Endothelial cell of umbilical vein (primary cell): ENCODE data around the gene KIAA1217. TPM values are rescaled to one million over a fixed set of nuclear protein-coding genes. Genes with fewer than 3 reads are reported as not detected.

Source experiments
- BruUV-seq: library from RNA; stranded (reverse); fragments of 400-500 nt; replicated peaks from 2 replicates; lab custom pipeline; 2021; lab: Mats Ljungman, UMichigan
- CTCF ChIA-PET: fragments of 300-600, 350-600 bp; sonication (Branson Sonifier 250); formaldehyde crosslinking; loops from one replicate; lab custom pipeline; 2021; ENCODE audit warnings: antibody characterized with exemption, inconsistent platforms; lab: Charles Lee
- POLR2A ChIA-PET: fragments of 300-600, 350-600 bp; sonication (Branson Sonifier 250); formaldehyde crosslinking; loops from one replicate; lab custom pipeline; 2021; ENCODE audit warnings: antibody characterized with exemption, inconsistent platforms; lab: Charles Lee
- DNase-seq: peaks from one replicate; pipeline ENCODE4 v3.0.0-alpha.2; 2011; ENCODE audit warnings: low read depth, low spot score
- FAIRE-seq: peaks from 2 replicates; lab custom pipeline; 2011; peaks lifted over from hg19 to GRCh38; lab: Jason Lieb, UNC
- H2AFZ ChIP-seq: 2 replicates; pipeline ENCODE4 v1.6.0; 2012; ENCODE audit warnings: low read depth, low read length, control low read depth, inconsistent platforms
- H3K27ac ChIP-seq: 2 replicates; pipeline ENCODE4 v1.5.1; 2011; ENCODE audit warnings: low read depth, mild to moderate bottlenecking, control low read depth, low read length, moderate library complexity; ENCODE audit not compliant: insufficient read depth
- H3K27me3 ChIP-seq, 2 experiments: 2 replicates each; pipeline versions ENCODE4 v1.6.0 to v1.6.1; 2011; ENCODE audit warnings: low read length in 2 of 2, mixed read lengths in 1 of 2; ENCODE audit not compliant: control insufficient read depth in 2 of 2, insufficient read depth in 2 of 2
- H3K36me3 ChIP-seq, 2 experiments: 2 replicates in 1 of 2; 3 replicates in 1 of 2; pipeline ENCODE4 v1.5.1; 2011; ENCODE audit warnings: low read length in 2 of 2, mild to moderate bottlenecking in 1 of 2, moderate library complexity in 1 of 2; ENCODE audit not compliant: control insufficient read depth in 2 of 2, insufficient read depth in 2 of 2; ENCODE audit errors: extremely low read depth in 1 of 2
- H3K4me1 ChIP-seq: 3 replicates; pipeline ENCODE4 v1.5.1; 2011; ENCODE audit warnings: mild to moderate bottlenecking, low read length; ENCODE audit not compliant: control insufficient read depth, insufficient read depth; ENCODE audit errors: extremely low read depth
- H3K4me2 ChIP-seq: 2 replicates; pipeline ENCODE4 v1.6.1; 2011; ENCODE audit warnings: low read length, control low read depth, mixed read lengths; ENCODE audit not compliant: insufficient read depth
- H3K4me3 ChIP-seq, 3 experiments: fragments of 200-600 bp in 1 of 3; sonication (generic), shearing (Covaris generic) in 1 of 3; replicated peaks in 1 of 3; 2 replicates each; pipeline ENCODE4 v1.5.1; 2011 to 2016; ENCODE audit warnings: control low read depth in 3 of 3, low read length in 3 of 3, mild to moderate bottlenecking in 2 of 3, inconsistent platforms in 1 of 3, low read depth in 1 of 3, moderate library complexity in 1 of 3; ENCODE audit not compliant: insufficient read depth in 1 of 3
- H3K79me2 ChIP-seq: 2 replicates; pipeline ENCODE4 v1.6.0; 2012; ENCODE audit warnings: low read length, inconsistent platforms; ENCODE audit not compliant: control insufficient read depth, insufficient read depth
- H3K9ac ChIP-seq: replicated peaks from 2 replicates; pipeline ENCODE3; 2011; ENCODE audit warnings: low read length, control low read depth; ENCODE audit not compliant: insufficient read depth; ENCODE audit errors: extremely low read depth
- H3K9me1 ChIP-seq: replicated peaks from 3 replicates; pipeline ENCODE4 v1.6.0; 2011; ENCODE audit warnings: mild to moderate bottlenecking, low read length; ENCODE audit not compliant: control insufficient read depth, insufficient read depth; ENCODE audit errors: extremely low read depth
- H3K9me3 ChIP-seq: replicated peaks from 2 replicates; pipeline ENCODE4 v1.5.1; 2012; ENCODE audit warnings: low read length, inconsistent platforms; ENCODE audit not compliant: control insufficient read depth, insufficient read depth
- H4K20me1 ChIP-seq: replicated peaks from 2 replicates; pipeline ENCODE3; 2011; ENCODE audit warnings: mild to moderate bottlenecking, low read length; ENCODE audit not compliant: control insufficient read depth, insufficient read depth; ENCODE audit errors: extremely low read depth
- CTCF ChIP-seq, 2 donors: IDR thresholded peaks; 1 replicate in 1 of 2; 2 replicates in 1 of 2; pipeline ENCODE4 v1.5.1; 2011; ENCODE audit warnings: low read length in 2 of 2, mild to moderate bottlenecking in 2 of 2, moderate library complexity in 2 of 2, control low read depth in 1 of 2, inconsistent platforms in 1 of 2, low read depth in 1 of 2; ENCODE audit not compliant: insufficient read depth in 1 of 2; ENCODE audit errors: extremely low read depth in 1 of 2
- EZH2 ChIP-seq: IDR thresholded peaks from 2 replicates; pipeline ENCODE4 v1.6.1; 2012; ENCODE audit warnings: borderline replicate concordance, low read depth, mild to moderate bottlenecking, moderate library complexity, low read length, inconsistent platforms; ENCODE audit not compliant: severe bottlenecking
- FOS ChIP-seq: IDR thresholded peaks from 2 replicates; pipeline ENCODE4 v1.6.1; 2011; ENCODE audit warnings: mild to moderate bottlenecking, low read length, moderate library complexity, borderline replicate concordance; ENCODE audit not compliant: insufficient read depth
- GATA2 ChIP-seq: IDR thresholded peaks from 2 replicates; pipeline ENCODE4 v1.7.0; 2011; ENCODE audit warnings: low read depth, mild to moderate bottlenecking, moderate library complexity, mixed read lengths, low read length; ENCODE audit not compliant: insufficient read length, insufficient read depth
- JUN ChIP-seq: IDR thresholded peaks from 2 replicates; pipeline ENCODE4 v1.6.1; 2011; ENCODE audit warnings: borderline replicate concordance, low read depth; ENCODE audit not compliant: insufficient read length, insufficient read depth
- MAX ChIP-seq: IDR thresholded peaks from 2 replicates; pipeline ENCODE4 v1.6.1; 2011; ENCODE audit not compliant: insufficient read depth, insufficient read length
- MYC ChIP-seq: IDR thresholded peaks from one replicate; pipeline ENCODE4 v1.6.1; 2011; ENCODE audit warnings: mild to moderate bottlenecking, low read depth, low read length
- POLR2A ChIP-seq: IDR thresholded peaks from 2 replicates; pipeline ENCODE4 v1.6.1; 2012; ENCODE audit warnings: low read depth, mild to moderate bottlenecking, control low read depth, low read length
- POLR2AphosphoS5 ChIP-seq: IDR thresholded peaks from 2 replicates; pipeline ENCODE4 v1.6.1; 2012; ENCODE audit warnings: low read depth, mild to moderate bottlenecking, control low read depth, low read length, moderate library complexity; ENCODE audit not compliant: insufficient read depth
- dilution Hi-C: fragments of 300-500 bp; cut with MboI; formaldehyde crosslinking; loops from one replicate; pipeline ENCODE4 v1.15.0; 2019; ENCODE audit warnings: low sequenced_read_pairs; ENCODE audit not compliant: extremely low pct_ligation_motif_present
- intact Hi-C: fragments of 100-400 bp; cut with micrococcal nuclease; formaldehyde crosslinking; loops from one replicate; pipeline ENCODE4 v1.10.0; 2022
- polyA plus RNA-seq, 4 experiments: library from polyadenylated mRNA; depleted of rRNA in 3 of 4; stranded (reverse) in 3 of 4; unstranded in 1 of 4; fragments of >200 nt; gene quantifications; 2 replicates each; pipeline versions ENCODE4 v1.2.1 to v1.2.3, GENCODE V29; 2011 to 2012; ENCODE audit warnings: missing spikeins in 1 of 4
- total RNA-seq: library from RNA; stranded (reverse); gene quantifications from 2 replicates; pipeline ENCODE4 v1.2.3, GENCODE V29; 2021

Gene KIAA1217
- total and polyA plus RNA-seq, 2 donors (not counting 3 experiments of a cell fraction or from before 2014, with no cell fraction given) = 0.83 to 10.3 TPM

- no TSS peak for BruUV-seq
- ChIA-PET POLR2A (no interaction called here), CTCF (interaction anchor here (1.4 kb wide), 1 partner anchor 82 kb away, joined by 3 read pairs; no protein-coding TSS in a partner anchor)
- intact Hi-C loops (no loop called here), dilution Hi-C loops (no loop called here)
- no peaks in the 10 kb centered on the region for H3K27me3 ChIP-seq
- no peak overlapping the region for H3K4me2 ChIP-seq
- FAIRE-seq (no peak), DNase-seq (no peak)
- H2AFZ ChIP-seq = no peak overlapping the region
- no peak overlapping the region for H3K27ac ChIP-seq
- H3K9me1 ChIP-seq = no peaks in the 10 kb centered on the region
- no peaks in the 10 kb centered on the region for H3K4me1 ChIP-seq
- H3K9me3 ChIP-seq = no peaks in the 10 kb centered on the region
- H4K20me1 ChIP-seq = no peaks in the 10 kb centered on the region
- TF ChIP-seq MAX (no peak), GATA2 (no peak), POLR2AphosphoS5 (no peak), MYC (no peak)
- H3K4me3 ChIP-seq = no peak overlapping the region
- no peaks in the 10 kb centered on the region for H3K36me3 ChIP-seq
- no peak overlapping the region for H3K9ac ChIP-seq
- no peaks in the 10 kb centered on the region for H3K79me2 ChIP-seq
Observed at GRCh38 chr10:24414597-24414996, 205.7 kb downstream of the KIAA1217 start.

GRCh38 chr10:24415455-24416125 lies 206.7 kb downstream of the KIAA1217 start:
- H3K4me1 ChIP-seq = no peaks in the 10 kb centered on the region
- H3K9me3 ChIP-seq = no peaks in the 10 kb centered on the region
- TF ChIP-seq MYC (no peak), CTCF (IDR thresholded peaks at IDR 0.05; ENCODE audit: extremely low read depth in 1 of 2, insufficient read depth in 1 of 2, low read depth in 1 of 2, low read length in 2 of 2) (no peak), POLR2AphosphoS5 (no peak), MAX (no peak), POLR2A (no peak), JUN (no peak), FOS (no peak), GATA2 (no peak), EZH2 (no peak)
- POLR2A ChIA-PET = no interaction called here
- DNase-seq (no peak), FAIRE-seq (no peak)
- dilution Hi-C loops (no loop called here), intact Hi-C loops (no loop called here)
- no peaks in the 10 kb centered on the region for H4K20me1 ChIP-seq
- no peaks in the 10 kb centered on the region for H3K79me2 ChIP-seq
- H3K27me3 ChIP-seq = no peaks in the 10 kb centered on the region
- H2AFZ ChIP-seq = no peak overlapping the region
- no TSS peak for BruUV-seq
- no peak overlapping the region for H3K9ac ChIP-seq
- H3K4me2 ChIP-seq = no peak overlapping the region
- H3K9me1 ChIP-seq = no peaks in the 10 kb centered on the region
- H3K36me3 ChIP-seq = no peaks in the 10 kb centered on the region
- no peak overlapping the region for H3K27ac ChIP-seq
- CTCF ChIA-PET = no interaction called here
- H3K4me3 ChIP-seq = no peak overlapping the region
